PC-9 (cell line): Measurements from ENCODE around the gene SNTG2.

Experiments
- CTCF ChIP-seq: fragments of 200-600 bp; sonication (generic); conservative IDR thresholded peaks from 2 replicates; pipeline ENCODE4 v1.6.1; 2017; ENCODE audit warnings: mixed run types, antibody characterized with exemption, mild to moderate bottlenecking, moderate library complexity
- EZH2 ChIP-seq: fragments of 200-600 bp; sonication (generic); IDR thresholded peaks from 2 replicates; pipeline ENCODE4 v1.8.0; 2017; ENCODE audit warnings: antibody characterized with exemption, low read depth

DNA sequence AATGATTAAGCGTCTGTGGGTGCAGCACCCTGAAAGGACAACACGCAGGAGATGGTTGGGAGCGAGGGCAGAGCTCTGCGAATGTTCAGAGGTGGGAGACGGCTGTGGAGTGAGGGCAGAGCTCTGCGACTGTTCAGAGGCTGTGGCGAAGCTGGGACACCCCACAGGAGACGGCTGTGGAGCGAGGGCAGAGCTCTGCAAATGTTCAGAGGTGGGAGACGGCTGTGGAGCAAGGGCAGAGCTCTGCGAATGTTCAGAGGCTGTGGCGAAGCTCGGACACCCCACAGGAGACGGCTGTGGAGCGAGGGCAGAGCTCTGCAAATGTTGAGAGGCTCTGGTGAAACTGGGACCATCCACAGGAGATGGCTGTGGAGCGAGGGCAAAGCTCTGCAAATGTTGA, 40.0 kb upstream of the SNTG2 start:
- TF ChIP-seq EZH2, result no peak
- TF ChIP-seq CTCF, result no peak
